B cell (primary cell): ENCODE data around the gene LEMD1. TPM values are rescaled to one million over a fixed set of nuclear protein-coding genes. Genes with fewer than 3 reads are reported as not detected.

Source experiments
- ATAC-seq: fragments of 200-7000 bp; cut with Tn5 transposase; one replicate; pipeline ENCODE4 v1.10.0; 2021; ENCODE audit warnings: low read depth, mild to moderate bottlenecking, moderate number of reproducible peaks, moderate library complexity
- CTCF ChIA-PET: fragments of 350-600 bp; sonication (Branson Sonifier 250); formaldehyde crosslinking; loops from one replicate; lab custom pipeline; 2021; ENCODE audit warnings: antibody characterized with exemption, inconsistent platforms; lab: Charles Lee
- POLR2A ChIA-PET: fragments of 350-600 bp; sonication (Branson Sonifier 250); formaldehyde crosslinking; loops from one replicate; lab custom pipeline; 2021; ENCODE audit warnings: antibody characterized with exemption; lab: Charles Lee
- DNase-seq: peaks from one replicate; pipeline ENCODE4 v3.0.0; 2013
- H2AFZ ChIP-seq: 2 replicates; pipeline ENCODE4 v1.6.1; 2012; ENCODE audit warnings: mild to moderate bottlenecking, low read depth, low read length; ENCODE audit not compliant: insufficient read depth, poor library complexity, severe bottlenecking
- H3K27ac ChIP-seq, 2 donors: 1 replicate in 1 of 2; 2 replicates in 1 of 2; pipeline ENCODE4 v1.5.1; 2012 to 2013; ENCODE audit warnings: low read length in 2 of 2, mild to moderate bottlenecking in 2 of 2, moderate library complexity in 1 of 2
- H3K27me3 ChIP-seq, 4 experiments: fragments of 200-600 bp in 1 of 4; sonication (generic) in 1 of 4; replicated peaks in 1 of 4; 1 replicate in 2 of 4; 2 replicates in 2 of 4; pipeline versions ENCODE4 v1.6.1 to v1.7.0; 2013 to 2016; ENCODE audit warnings: low read length in 3 of 4, mild to moderate bottlenecking in 2 of 4, mixed read lengths in 1 of 4, moderate library complexity in 1 of 4; ENCODE audit not compliant: insufficient read depth in 4 of 4, control insufficient read depth in 3 of 4; ENCODE audit errors: control extremely low read depth in 1 of 4
- H3K36me3 ChIP-seq, 2 experiments: replicated peaks in 1 of 2; 1 replicate in 1 of 2; 2 replicates in 1 of 2; pipeline versions ENCODE4 v1.6.1 to v1.7.1; 2013; ENCODE audit warnings: low read length in 1 of 2; ENCODE audit not compliant: insufficient read depth in 2 of 2, control insufficient read depth in 1 of 2; ENCODE audit errors: control extremely low read depth in 1 of 2, extremely low read depth in 1 of 2
- H3K4me1 ChIP-seq, 2 donors: fragments of 200-600 bp in 1 of 2; sonication (generic) in 1 of 2; 1 replicate in 1 of 2; 2 replicates in 1 of 2; pipeline versions ENCODE4 v1.5.1 to v1.6.1; 2013 to 2017; ENCODE audit warnings: low read length in 2 of 2; ENCODE audit not compliant: control insufficient read depth in 2 of 2, insufficient read depth in 2 of 2
- H3K4me2 ChIP-seq: replicated peaks from 2 replicates; pipeline ENCODE3; 2012; ENCODE audit warnings: mild to moderate bottlenecking, low read depth, low read length; ENCODE audit not compliant: poor library complexity, severe bottlenecking
- H3K4me3 ChIP-seq, 5 experiments: fragments of 200-600 bp in 1 of 5; sonication (generic) in 1 of 5; 1 replicate in 3 of 5; 2 replicates in 2 of 5; pipeline versions ENCODE4 v1.5.1 to v1.7.0; 2011 to 2016; ENCODE audit warnings: low read length in 4 of 5, mild to moderate bottlenecking in 4 of 5, low read depth in 2 of 5, control low read depth in 1 of 5, moderate library complexity in 1 of 5; ENCODE audit not compliant: insufficient read depth in 1 of 5; ENCODE audit errors: control extremely low read depth in 1 of 5, extremely low read depth in 1 of 5
- H3K79me2 ChIP-seq: fragments of 200-600 bp; sonication (generic); one replicate; pipeline ENCODE4 v1.6.0; 2016; ENCODE audit warnings: low read length; ENCODE audit not compliant: control insufficient read depth, insufficient read depth
- H3K9ac ChIP-seq: fragments of 200-600 bp; sonication (generic); 2 replicates; pipeline ENCODE4 v1.6.1; 2017; ENCODE audit warnings: mild to moderate bottlenecking, low read length, moderate library complexity
- H3K9me3 ChIP-seq, 3 donors: one replicate each; pipeline versions ENCODE4 v1.6.1 to v1.7.1; 2013; ENCODE audit warnings: low read length in 2 of 3; ENCODE audit not compliant: control insufficient read depth in 2 of 3, insufficient read depth in 1 of 3; ENCODE audit errors: control extremely low read depth in 1 of 3
- H4K20me1 ChIP-seq: 2 replicates; pipeline ENCODE4 v1.6.0; 2012; ENCODE audit warnings: mild to moderate bottlenecking, low read length; ENCODE audit not compliant: insufficient read depth, control insufficient read depth, poor library complexity, severe bottlenecking
- H3K27ac Mint-ChIP-seq: one replicate; pipeline ENCODE4 v1.8.0; 2021; ENCODE audit warnings: mixed read lengths
- H3K27me3 Mint-ChIP-seq: one replicate; pipeline ENCODE4 v1.8.0; 2021; ENCODE audit warnings: mixed read lengths
- H3K4me1 Mint-ChIP-seq: one replicate; pipeline ENCODE4 v1.8.0; 2021; ENCODE audit warnings: mixed read lengths
- H3K4me3 Mint-ChIP-seq: one replicate; pipeline ENCODE4 v1.8.0; 2021; ENCODE audit warnings: mixed read lengths
- H3K9me3 Mint-ChIP-seq: one replicate; pipeline ENCODE4 v1.8.0; 2022; ENCODE audit warnings: mixed read lengths; ENCODE audit not compliant: insufficient read depth
- CTCF ChIP-seq: fragments of 200-600 bp; IDR thresholded peaks from one replicate; pipeline ENCODE4 v1.8.0; 2022; ENCODE audit warnings: antibody characterized with exemption, mild to moderate bottlenecking
- EZH2 ChIP-seq: IDR thresholded peaks from 2 replicates; pipeline ENCODE4 v1.6.1; 2012; ENCODE audit warnings: borderline replicate concordance, low read depth, mild to moderate bottlenecking, moderate library complexity, low read length; ENCODE audit not compliant: insufficient read depth, poor library complexity, severe bottlenecking
- WGBS: methylation state at CpG from one replicate; pipeline ENCODE4 v1.1.5; 2013; ENCODE audit warnings: missing lambda C conversion rate; ENCODE audit not compliant: insufficient coverage; 5-methylcytosine and 5-hydroxymethylcytosine counted together
- intact Hi-C: fragments of 100-400 bp; cut with micrococcal nuclease; formaldehyde crosslinking; loops from one replicate; pipeline ENCODE4 v1.10.0; 2022
- polyA plus RNA-seq: library from polyadenylated mRNA; depleted of rRNA; stranded (reverse); fragments of >200 nt; gene quantifications from 2 replicates; pipeline ENCODE4 v1.2.3, GENCODE V29; 2012
- total RNA-seq, 2 donors: library from RNA; stranded (reverse); fragments of 120-200 nt in 1 of 2; gene quantifications; 1 replicate in 1 of 2; 2 replicates in 1 of 2; pipeline versions ENCODE4 v1.2.3 to v1.2.4, GENCODE V29; 2013 to 2022

Gene LEMD1
- total and polyA plus RNA-seq, 2 donors (not counting 1 experiment from before 2014, with no cell fraction given), result 0.57 TPM; not detected in 1

- Histone ChIP-seq H3K9ac (no peak overlapping the region), H3K4me3 (no peak overlapping the region), H3K27me3 (peaks cover 0 to 13% (median 5%) of the 10 kb centered on the region in 4 experiments), H3K79me2 (no peaks in the 10 kb centered on the region), H2AFZ (no peak overlapping the region), H3K27ac (no peak overlapping the region), H3K4me1 (no peaks in the 10 kb centered on the region), H3K36me3 (no peaks in the 10 kb centered on the region), H3K9me3 (no peaks in the 10 kb centered on the region), H4K20me1 (no peaks in the 10 kb centered on the region), H3K4me2 (no peak overlapping the region)
- no peak overlapping the region for H3K4me3 Mint-ChIP-seq
- H3K4me1 Mint-ChIP-seq, result no peaks in the 10 kb centered on the region
- POLR2A ChIA-PET, result interaction anchor here (0.7 kb wide), 1 partner anchor 120 kb away, joined by 3 read pairs; no protein-coding TSS in a partner anchor
- H3K27ac Mint-ChIP-seq, result no peak overlapping the region
- no peak for DNase-seq
- CTCF ChIA-PET, result no interaction called here
- peaks cover 50% of the 10 kb centered on the region for H3K27me3 Mint-ChIP-seq
- no peak for TF ChIP-seq EZH2
- TF ChIP-seq CTCF, result no peak
- WGBS, result 46% methylated on average over 5 of the region's 10 CpGs
- no peak for ATAC-seq
- intact Hi-C loops, result no loop called here
- no peaks in the 10 kb centered on the region for H3K9me3 Mint-ChIP-seq
Measured at GRCh38 chr1:205374210-205375078, 47.4 kb downstream of the LEMD1 start.

- POLR2A ChIA-PET, result no interaction called here
- H2AFZ ChIP-seq, result no peak overlapping the region
- no peak overlapping the region for H3K9ac ChIP-seq
- no peaks in the 10 kb centered on the region for H3K9me3 ChIP-seq
- no peak overlapping the region for H3K4me3 ChIP-seq
- no peaks in the 10 kb centered on the region for H3K36me3 ChIP-seq
- ATAC-seq, result no peak
- H3K4me1 ChIP-seq, result no peaks in the 10 kb centered on the region
- H3K79me2 ChIP-seq, result no peaks in the 10 kb centered on the region
- 100% methylated on average over 1 of the region's 2 CpGs for WGBS
- H3K4me2 ChIP-seq, result no peak overlapping the region
- no peak overlapping the region for H3K4me3 Mint-ChIP-seq
- H3K27me3 Mint-ChIP-seq, result peaks cover 49% of the 10 kb centered on the region
- intact Hi-C loops, result no loop called here
- H3K9me3 Mint-ChIP-seq, result no peaks in the 10 kb centered on the region
- no peak overlapping the region for H3K27ac Mint-ChIP-seq
- CTCF ChIA-PET, result interaction anchor here (1.4 kb wide), 1 partner anchor 11 kb away, joined by 4 read pairs; no protein-coding TSS in a partner anchor
- H4K20me1 ChIP-seq, result no peaks in the 10 kb centered on the region
- H3K4me1 Mint-ChIP-seq, result no peaks in the 10 kb centered on the region
- peaks cover 0 to 13% (median 5%) of the 10 kb centered on the region in 4 experiments for H3K27me3 ChIP-seq
- TF ChIP-seq EZH2 (no peak), CTCF (no peak)
- no peak for DNase-seq
- no peak overlapping the region for H3K27ac ChIP-seq
Measured at GRCh38 chr1:205373798-205374175, 48.1 kb downstream of the LEMD1 start.
